Aorta (tissue), 5 donors: ENCODE results near the gene DCAF5. TPM values are rescaled to one million over a fixed set of nuclear protein-coding genes. Genes with fewer than 3 reads are reported as not detected.
"Not testable (repeated sequence)": the region's sequence is repeated elsewhere in the genome, so short reads cannot be mapped to it uniquely, and the experiment has no call there.

ENCODE experiments used
- ATAC-seq: fragments of 200-7000 bp; cut with Tn5 transposase; one replicate; pipeline ENCODE4 v1.9.1; 2022; ENCODE audit warnings: moderate library complexity; ENCODE audit not compliant: low FRiP score
- DNase-seq, 2 donors: peaks; one replicate each; pipeline ENCODE4 v3.0.0-alpha.2; 2020
- H3K27ac ChIP-seq, 2 donors: one replicate each; pipeline ENCODE4 v1.5.1; 2013; ENCODE audit warnings: low read length in 2 of 2, mild to moderate bottlenecking in 2 of 2, moderate library complexity in 2 of 2, control low read depth in 1 of 2, inconsistent platforms in 1 of 2, low read depth in 1 of 2
- H3K27me3 ChIP-seq, 2 donors: one replicate each; pipeline ENCODE4 v1.6.1; 2013; ENCODE audit warnings: control low read depth in 1 of 2, low read length in 1 of 2, mild to moderate bottlenecking in 1 of 2, moderate library complexity in 1 of 2; ENCODE audit not compliant: insufficient read depth in 2 of 2, control insufficient read depth in 1 of 2
- H3K36me3 ChIP-seq, 2 donors: one replicate each; pipeline ENCODE4 v1.6.1; 2013; ENCODE audit warnings: control low read depth in 1 of 2, low read length in 1 of 2, mild to moderate bottlenecking in 1 of 2; ENCODE audit not compliant: insufficient read depth in 2 of 2, control insufficient read depth in 1 of 2
- H3K4me1 ChIP-seq, 2 donors: one replicate each; pipeline ENCODE4 v1.6.1; 2013; ENCODE audit warnings: low read length in 2 of 2, control low read depth in 1 of 2, mild to moderate bottlenecking in 1 of 2, moderate library complexity in 1 of 2; ENCODE audit not compliant: insufficient read depth in 2 of 2, control insufficient read depth in 1 of 2
- H3K4me3 ChIP-seq, 2 donors: one replicate each; pipeline ENCODE4 v1.5.1; 2013; ENCODE audit warnings: low read length in 2 of 2, control low read depth in 1 of 2, mild to moderate bottlenecking in 1 of 2
- H3K9me3 ChIP-seq: one replicate; pipeline ENCODE4 v1.6.1; 2013; ENCODE audit warnings: mild to moderate bottlenecking, low read length; ENCODE audit not compliant: control insufficient read depth
- WGBS, 2 donors: extraction: QIAGEN DNeasy Blood & Tissue Kit; methylation state at CpG; one replicate each; pipeline ENCODE4 v1.1.7; 2013; 5-methylcytosine and 5-hydroxymethylcytosine counted together
- intact Hi-C, 2 donors: fragments of 100-400 bp; cut with DNase I; formaldehyde crosslinking; loops; one replicate each; pipeline versions ENCODE4 v1.14.2 to v1.15.0; 2022
- polyA plus RNA-seq, 2 donors: library from polyadenylated mRNA; stranded (reverse); fragments of 200-250 nt; gene quantifications; one replicate each; pipeline ENCODE4 v1.2.3, GENCODE V29; 2013
- total RNA-seq, 2 donors: library from RNA; stranded (reverse); fragmentation: NEBNext Ultra II Directional; extraction: Animal tissue kit (Norgen Biotek cat#: 25700); gene quantifications; one replicate each; pipeline ENCODE4 v1.2.1, GENCODE V29; 2021
- donor health status: healthy with polysubstance abuse.
- donor health status: Bipolar disorder and iron deficiency.
- donor health status: DM: no; HTN: no; CAD: no.
- donor health status: DM: no; HTN: no; CAD: no.
- donor health status: DM: yes; HTN: yes; CAD: no.

Gene DCAF5
- total and polyA plus RNA-seq, 4 donors: 18.9 to 56.9 (median 43.5) TPM

GRCh38 chr14:69175130-69175529 is 22.2 kb upstream of the DCAF5 start:
- H3K36me3 ChIP-seq: no peaks in the 10 kb centered on the region
- intact Hi-C loops: no loop called here
- DNase-seq (no peak), ATAC-seq (no peak)
- H3K9me3 ChIP-seq: no peaks in the 10 kb centered on the region
- no peaks in the 10 kb centered on the region for H3K4me1 ChIP-seq
- H3K27ac ChIP-seq: no peak overlapping the region
- no peak overlapping the region for H3K4me3 ChIP-seq
- no peaks in the 10 kb centered on the region for H3K27me3 ChIP-seq

- Histone ChIP-seq H3K27ac (no peak overlapping the region), H3K27me3 (no peaks in the 10 kb centered on the region), H3K4me3 (no peak overlapping the region), H3K4me1 (no peaks in the 10 kb centered on the region), H3K9me3 (no peaks in the 10 kb centered on the region), H3K36me3 (no peaks in the 10 kb centered on the region)
- intact Hi-C loops: no loop called here
- WGBS, 2 donors: 88 to 91% methylated on average over 2 of the region's 2 CpGs
- no peak for ATAC-seq
- DNase-seq: no peak
Observed at GRCh38 chr14:69171569-69171968, 18.6 kb upstream of the DCAF5 start.

- H3K4me3 ChIP-seq: no peak overlapping the region
- ATAC-seq (no peak), DNase-seq (no peak)
- H3K27me3 ChIP-seq: no peaks in the 10 kb centered on the region
- no peaks in the 10 kb centered on the region for H3K36me3 ChIP-seq
- no peaks in the 10 kb centered on the region for H3K4me1 ChIP-seq
- intact Hi-C loops: no loop called here
- whole genome bisulfite sequencing, 2 donors: 83 to 95% methylated on average over 1 of the region's 1 CpG
- no peak overlapping the region for H3K27ac ChIP-seq
- H3K9me3 ChIP-seq: no peaks in the 10 kb centered on the region
Observed at GRCh38 chr14:69170839-69171238, 17.9 kb upstream of the DCAF5 start.

- WGBS, 2 donors: 76 to 77% methylated on average over 2 of the region's 2 CpGs
- intact Hi-C loops: not testable (repeated sequence)
Observed at GRCh38 chr14:69165787-69166186, 12.9 kb upstream of the DCAF5 start.

GRCh38 chr14:69161590-69161989 is 8.7 kb upstream of the DCAF5 start:
- no peak for DNase-seq
- intact Hi-C loops: no loop called here
- Histone ChIP-seq H3K27me3 (no peaks in the 10 kb centered on the region), H3K27ac (no peak overlapping the region), H3K4me3 (no peak overlapping the region), H3K4me1 (no peaks in the 10 kb centered on the region), H3K36me3 (no peaks in the 10 kb centered on the region), H3K9me3 (no peaks in the 10 kb centered on the region)
- ATAC-seq: no peak
- WGBS, 2 donors: 82 to 85% methylated on average over 1 of the region's 1 CpG

More at GRCh38 chr14:69165787-69166186, 12.9 kb upstream of the DCAF5 start:
- not testable (repeated sequence) for H3K36me3 ChIP-seq, H3K4me1 ChIP-seq, H3K9me3 ChIP-seq, H3K4me3 ChIP-seq, H3K27me3 ChIP-seq, H3K27ac ChIP-seq, DNase-seq, ATAC-seq

GRCh38 chr14:69156224-69156623 is 3.3 kb upstream of the DCAF5 start:
- Histone ChIP-seq H3K4me1 (no peaks in the 10 kb centered on the region), H3K27ac (no peak overlapping the region), H3K9me3 (no peaks in the 10 kb centered on the region), H3K27me3 (no peaks in the 10 kb centered on the region), H3K4me3 (no peak overlapping the region), H3K36me3 (no peaks in the 10 kb centered on the region)
- no peak for DNase-seq
- intact Hi-C loops: no loop called here
- ATAC-seq: no peak

- WGBS, 2 donors: 6 to 16% methylated on average over 4 of the region's 4 CpGs
- no peaks in the 10 kb centered on the region for H3K36me3 ChIP-seq
- no peaks in the 10 kb centered on the region for H3K9me3 ChIP-seq
- H3K27me3 ChIP-seq: no peaks in the 10 kb centered on the region
- ATAC-seq (no peak), DNase-seq (no peak)
- no peak overlapping the region for H3K4me3 ChIP-seq
- H3K27ac ChIP-seq: peak overlapping the region in 1 of 2 donors; percentile 8
- intact Hi-C loops: loop anchor here (1.0 to 5.0 kb wide), 2 partner anchors 37 to 38 kb away; partner anchors contain the start of gene EXD2 (in 2 of the 2)
- no peaks in the 10 kb centered on the region for H3K4me1 ChIP-seq
Observed at GRCh38 chr14:69154779-69155178, 1.9 kb upstream of the DCAF5 start.

- Histone ChIP-seq H3K27me3 (no peaks in the 10 kb centered on the region), H3K9me3 (no peaks in the 10 kb centered on the region), H3K36me3 (no peaks in the 10 kb centered on the region), H3K27ac (peak overlapping the region in 1 of 2 donors; percentile 80), H3K4me1 (peaks cover 0 to 2% of the 10 kb centered on the region in 2 donors), H3K4me3 (peak overlapping the region; percentile 90 to 99)
- intact Hi-C loops: loop anchor here in 1 of 2 donors (5.0 kb wide), 1 partner anchor 38 kb away; the partner anchor contains the start of gene EXD2
- DNase-seq: no peak
- 3 to 4% methylated on average over 13 of the region's 13 CpGs for WGBS, 2 donors
- no peak for ATAC-seq
Observed at GRCh38 chr14:69153873-69154270, 953 bp upstream of the DCAF5 start.

GRCh38 chr14:69153152-69153872 is 393 bp upstream of the DCAF5 start:
- intact Hi-C loops: loop anchor here in 1 of 2 donors (5.0 kb wide), 1 partner anchor 39 kb away; the partner anchor contains the start of gene EXD2

More at GRCh38 chr14:69153152-69153872, 393 bp upstream of the DCAF5 start:
- Histone ChIP-seq H3K27ac (peak overlapping the region; percentile 23 to 80), H3K4me3 (peak overlapping the region; percentile 90 to 99), H3K27me3 (no peaks in the 10 kb centered on the region), H3K9me3 (no peaks in the 10 kb centered on the region), H3K4me1 (peaks cover 0 to 2% of the 10 kb centered on the region in 2 donors), H3K36me3 (no peaks in the 10 kb centered on the region)
- ATAC-seq (peak; percentile 93), DNase-seq (peak in 1 of 2 donors; percentile 97)
- WGBS, 2 donors: 0 to 1% methylated on average over 51 to 72 of the region's 72 CpGs
